Ishikawa (cell line): Measurements from ENCODE around the gene BMPR1B.

Experiments
- CEBPB ChIP-seq: IDR thresholded peaks from 2 replicates; pipeline ENCODE4 v1.6.1; 2012
- CREB1 ChIP-seq: IDR thresholded peaks from 2 replicates; pipeline ENCODE4 v1.6.1; 2012; ENCODE audit warnings: low read depth
- EGR1 ChIP-seq: IDR thresholded peaks from 2 replicates; pipeline ENCODE4 v1.6.1; 2012
- EP300 ChIP-seq: IDR thresholded peaks from 2 replicates; pipeline ENCODE4 v1.6.1; 2012; ENCODE audit warnings: borderline replicate concordance
- FOXM1 ChIP-seq: IDR thresholded peaks from 2 replicates; pipeline ENCODE4 v1.6.1; 2012; ENCODE audit warnings: low read depth, borderline replicate concordance
- NFIC ChIP-seq: IDR thresholded peaks from 2 replicates; pipeline ENCODE4 v1.6.1; 2012
- RAD21 ChIP-seq: IDR thresholded peaks from 2 replicates; pipeline ENCODE4 v1.6.1; 2012; ENCODE audit warnings: low read depth
- TAF1 ChIP-seq: IDR thresholded peaks from 2 replicates; pipeline ENCODE4 v1.6.1; 2012; ENCODE audit warnings: low read depth, mild to moderate bottlenecking
- TCF12 ChIP-seq: IDR thresholded peaks from 2 replicates; pipeline ENCODE4 v1.6.1; 2012; ENCODE audit warnings: low read depth
- TEAD4 ChIP-seq: IDR thresholded peaks from 2 replicates; pipeline ENCODE4 v1.6.1; 2012
- YY1 ChIP-seq: IDR thresholded peaks from 2 replicates; pipeline ENCODE4 v1.6.1; 2012; ENCODE audit warnings: low read depth
- ZBTB7A ChIP-seq: IDR thresholded peaks from 2 replicates; pipeline ENCODE4 v1.6.1; 2012; ENCODE audit warnings: low read depth
- TF ChIP-seq, protein P1 (sequence below): IDR thresholded peaks from 2 replicates; pipeline ENCODE4 v1.6.1; 2012
- TF ChIP-seq, protein P2 (sequence below): IDR thresholded peaks from 2 replicates; pipeline ENCODE4 v1.6.1; 2012
- TF ChIP-seq, protein P3 (sequence below): IDR thresholded peaks from 2 replicates; pipeline ENCODE4 v1.6.1; 2012; ENCODE audit warnings: low read depth, mild to moderate bottlenecking

BMPR1B gene

DNA sequence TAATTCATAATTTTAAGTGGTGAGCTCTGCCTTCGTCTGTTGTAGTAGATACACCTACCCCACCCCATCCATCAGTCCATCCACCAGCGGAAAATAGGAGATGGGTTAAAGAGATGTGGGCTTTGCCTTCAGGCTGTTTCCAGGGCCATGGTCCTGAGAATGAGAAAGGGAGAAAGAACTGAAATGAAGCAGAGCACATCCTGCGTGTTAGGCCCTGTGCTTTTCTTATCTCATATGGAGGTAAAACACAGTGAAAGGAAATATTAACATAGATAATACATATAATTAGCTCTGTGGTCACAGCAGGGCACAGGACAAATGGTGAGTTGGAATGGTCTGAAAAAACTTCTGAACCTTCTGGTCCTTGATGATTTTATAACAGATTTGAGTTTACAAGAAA, 393.5 kb downstream of the BMPR1B start:
- TF ChIP-seq NFIC (no peak), TAF1 (no peak), TCF12 (no peak)

DNA sequence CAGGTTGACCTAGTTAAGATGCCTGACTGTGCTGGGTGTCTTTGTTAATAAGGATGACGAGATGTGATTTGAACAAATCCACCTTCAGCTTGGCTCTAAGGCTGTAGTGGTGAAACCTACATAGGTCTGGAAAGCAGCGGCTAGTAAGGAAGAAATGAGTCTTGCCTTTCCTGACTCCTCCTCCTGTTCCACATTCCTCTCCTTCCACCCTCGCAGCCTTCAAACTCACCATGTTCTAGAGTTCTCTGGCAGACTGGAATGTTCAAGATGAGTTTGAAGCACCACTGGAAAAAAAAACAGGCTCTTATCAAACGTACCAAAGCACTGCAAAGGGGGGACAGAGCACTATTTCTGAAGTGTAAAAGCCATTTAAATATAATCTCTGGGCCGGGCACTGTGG, 395.4 kb downstream of the BMPR1B start:
- TF ChIP-seq ZBTB7A (no peak), TEAD4 (no peak), EGR1 (no peak), YY1 (no peak), CREB1 (no peak), TAF1 (no peak), NFIC (no peak), CEBPB (no peak), FOXM1 (no peak), RAD21 (no peak), TCF12 (no peak), EP300 (no peak)
- TF ChIP-seq, protein P1, sequence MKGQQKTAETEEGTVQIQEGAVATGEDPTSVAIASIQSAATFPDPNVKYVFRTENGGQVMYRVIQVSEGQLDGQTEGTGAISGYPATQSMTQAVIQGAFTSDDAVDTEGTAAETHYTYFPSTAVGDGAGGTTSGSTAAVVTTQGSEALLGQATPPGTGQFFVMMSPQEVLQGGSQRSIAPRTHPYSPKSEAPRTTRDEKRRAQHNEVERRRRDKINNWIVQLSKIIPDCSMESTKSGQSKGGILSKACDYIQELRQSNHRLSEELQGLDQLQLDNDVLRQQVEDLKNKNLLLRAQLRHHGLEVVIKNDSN = no peak
- TF ChIP-seq, protein P2, sequence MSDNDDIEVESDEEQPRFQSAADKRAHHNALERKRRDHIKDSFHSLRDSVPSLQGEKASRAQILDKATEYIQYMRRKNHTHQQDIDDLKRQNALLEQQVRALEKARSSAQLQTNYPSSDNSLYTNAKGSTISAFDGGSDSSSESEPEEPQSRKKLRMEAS = no peak
- TF ChIP-seq, protein P3, sequence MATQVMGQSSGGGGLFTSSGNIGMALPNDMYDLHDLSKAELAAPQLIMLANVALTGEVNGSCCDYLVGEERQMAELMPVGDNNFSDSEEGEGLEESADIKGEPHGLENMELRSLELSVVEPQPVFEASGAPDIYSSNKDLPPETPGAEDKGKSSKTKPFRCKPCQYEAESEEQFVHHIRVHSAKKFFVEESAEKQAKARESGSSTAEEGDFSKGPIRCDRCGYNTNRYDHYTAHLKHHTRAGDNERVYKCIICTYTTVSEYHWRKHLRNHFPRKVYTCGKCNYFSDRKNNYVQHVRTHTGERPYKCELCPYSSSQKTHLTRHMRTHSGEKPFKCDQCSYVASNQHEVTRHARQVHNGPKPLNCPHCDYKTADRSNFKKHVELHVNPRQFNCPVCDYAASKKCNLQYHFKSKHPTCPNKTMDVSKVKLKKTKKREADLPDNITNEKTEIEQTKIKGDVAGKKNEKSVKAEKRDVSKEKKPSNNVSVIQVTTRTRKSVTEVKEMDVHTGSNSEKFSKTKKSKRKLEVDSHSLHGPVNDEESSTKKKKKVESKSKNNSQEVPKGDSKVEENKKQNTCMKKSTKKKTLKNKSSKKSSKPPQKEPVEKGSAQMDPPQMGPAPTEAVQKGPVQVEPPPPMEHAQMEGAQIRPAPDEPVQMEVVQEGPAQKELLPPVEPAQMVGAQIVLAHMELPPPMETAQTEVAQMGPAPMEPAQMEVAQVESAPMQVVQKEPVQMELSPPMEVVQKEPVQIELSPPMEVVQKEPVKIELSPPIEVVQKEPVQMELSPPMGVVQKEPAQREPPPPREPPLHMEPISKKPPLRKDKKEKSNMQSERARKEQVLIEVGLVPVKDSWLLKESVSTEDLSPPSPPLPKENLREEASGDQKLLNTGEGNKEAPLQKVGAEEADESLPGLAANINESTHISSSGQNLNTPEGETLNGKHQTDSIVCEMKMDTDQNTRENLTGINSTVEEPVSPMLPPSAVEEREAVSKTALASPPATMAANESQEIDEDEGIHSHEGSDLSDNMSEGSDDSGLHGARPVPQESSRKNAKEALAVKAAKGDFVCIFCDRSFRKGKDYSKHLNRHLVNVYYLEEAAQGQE = no peak

DNA sequence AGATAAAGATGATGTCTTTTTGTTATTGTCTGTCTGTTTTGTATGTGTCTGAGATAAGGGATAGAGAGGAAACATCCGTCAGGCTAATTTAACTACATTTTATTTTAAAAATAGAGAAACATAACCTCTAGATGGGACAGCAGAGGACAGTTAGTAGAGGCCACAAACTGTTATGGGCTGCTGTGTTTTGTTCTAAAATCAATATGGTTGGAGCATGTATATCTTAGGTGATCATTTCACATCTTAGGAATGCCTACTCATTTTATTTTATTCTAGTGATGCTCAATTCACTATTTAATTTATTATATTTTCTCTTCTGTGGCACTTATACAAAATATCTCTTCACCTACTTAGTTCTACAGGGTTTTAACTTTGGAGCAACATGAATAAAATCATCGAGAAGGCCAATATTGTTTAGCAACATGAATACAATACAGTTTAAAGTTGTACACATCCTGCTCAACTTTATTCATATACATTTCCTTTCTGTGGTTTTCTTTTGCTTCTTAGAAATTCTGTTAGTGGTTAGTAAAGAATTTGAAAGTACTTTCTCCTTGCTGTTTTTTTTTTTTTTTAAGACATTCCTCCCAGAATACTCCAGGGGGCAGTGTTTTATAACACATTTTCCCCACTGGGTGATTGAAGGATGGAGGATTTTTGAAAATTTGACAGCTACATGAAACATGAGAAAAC, 398.1 kb downstream of the BMPR1B start:
- no peak for TF ChIP-seq FOXM1
- TF ChIP-seq RAD21 = peak; percentile 67
- TF ChIP-seq, protein P2 = no peak
- TF ChIP-seq NFIC = no peak
- TF ChIP-seq CREB1 = no peak
- TF ChIP-seq, protein P1 = no peak
- no peak for TF ChIP-seq EP300
- no peak for TF ChIP-seq TEAD4
- no peak for TF ChIP-seq CEBPB

DNA sequence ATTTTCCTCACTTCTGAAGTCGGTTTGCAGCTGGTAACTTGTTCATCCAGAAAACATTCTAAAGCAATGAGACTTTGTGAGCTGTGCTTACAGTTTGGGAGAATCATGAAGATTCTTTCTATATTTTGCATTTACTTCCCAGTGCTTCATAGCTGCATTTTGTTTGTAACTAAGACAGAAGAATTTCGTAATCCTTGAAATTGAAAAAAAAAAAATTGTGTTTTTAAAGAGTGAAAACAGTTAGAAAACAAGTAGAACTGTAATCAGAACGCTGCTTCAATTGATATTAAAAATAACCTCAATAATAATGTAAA, 398.7 kb downstream of the BMPR1B start:
- TF ChIP-seq RAD21 = no peak

DNA sequence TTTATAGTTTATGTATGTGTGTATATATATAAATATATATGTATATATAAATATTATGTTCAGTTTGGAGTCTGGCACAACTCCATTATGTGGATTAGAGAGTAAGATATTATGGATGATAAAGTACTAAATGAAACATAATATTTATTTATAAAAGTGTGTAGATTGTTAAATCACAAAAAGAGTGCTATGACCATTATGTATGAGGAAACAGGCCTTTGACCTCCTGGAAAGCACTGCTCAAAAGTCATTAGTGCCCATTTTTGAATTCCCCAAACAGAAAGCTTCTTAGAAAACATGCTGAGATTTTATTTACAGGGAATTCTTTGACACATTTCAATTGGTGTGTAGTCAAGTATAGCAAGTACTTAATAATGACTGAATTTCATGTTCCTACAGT, 399.8 kb downstream of the BMPR1B start:
- TF ChIP-seq RAD21 (no peak), YY1 (no peak), TCF12 (no peak), EGR1 (no peak), TEAD4 (no peak)
- TF ChIP-seq, protein P2 = no peak

DNA sequence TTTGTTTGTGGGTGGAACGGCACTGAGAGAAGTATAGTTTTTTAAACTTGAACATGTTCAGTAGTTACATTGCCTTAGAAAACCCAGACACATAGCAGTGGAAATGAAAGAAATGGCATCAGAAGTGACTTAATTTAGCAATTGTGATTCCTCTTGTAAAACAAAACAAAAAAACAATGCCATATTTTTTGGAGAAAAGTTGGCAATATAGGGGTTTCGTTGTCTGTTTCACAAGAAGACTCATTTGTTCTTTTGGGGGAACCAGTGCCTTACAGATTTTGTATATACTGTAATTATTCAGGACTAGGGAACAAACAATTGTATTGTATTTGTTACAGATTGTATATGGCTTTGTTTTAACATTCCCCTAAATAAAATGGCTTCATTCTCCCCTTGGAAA, 400.3 kb downstream of the BMPR1B start:
- TF ChIP-seq FOXM1 (no peak), CEBPB (no peak), RAD21 (no peak), CREB1 (no peak), NFIC (no peak), EP300 (no peak), YY1 (no peak), ZBTB7A (no peak), TCF12 (no peak), TEAD4 (no peak), TAF1 (no peak), EGR1 (no peak)
- TF ChIP-seq, protein P2 = no peak
- TF ChIP-seq, protein P1 = no peak
- TF ChIP-seq, protein P3 = no peak
